GM13976 (cell line): Measurements from ENCODE around the gene UGT2B7.

Experiments used
- DNase-seq: peaks from one replicate; pipeline ENCODE4 v3.0.0; 2012; ENCODE audit warnings: low spot score
- in situ Hi-C: fragments of 300-500 bp; cut with MboI; formaldehyde crosslinking; loops from one replicate; pipeline ENCODE4 v1.12.0; 2022; ENCODE audit warnings: low sequenced_read_pairs, mixed read lengths, inconsistent platforms; ENCODE audit not compliant: unreplicated experiment
- TF ChIP-seq, protein P1 (sequence below): IDR thresholded peaks from 2 replicates; pipeline ENCODE4 v1.5.1; 2012; ENCODE audit warnings: borderline replicate concordance, mild to moderate bottlenecking; ENCODE audit not compliant: insufficient read depth; ENCODE audit errors: extremely low read depth, missing control alignments, control extremely low read depth

UGT2B7 gene

DNA sequence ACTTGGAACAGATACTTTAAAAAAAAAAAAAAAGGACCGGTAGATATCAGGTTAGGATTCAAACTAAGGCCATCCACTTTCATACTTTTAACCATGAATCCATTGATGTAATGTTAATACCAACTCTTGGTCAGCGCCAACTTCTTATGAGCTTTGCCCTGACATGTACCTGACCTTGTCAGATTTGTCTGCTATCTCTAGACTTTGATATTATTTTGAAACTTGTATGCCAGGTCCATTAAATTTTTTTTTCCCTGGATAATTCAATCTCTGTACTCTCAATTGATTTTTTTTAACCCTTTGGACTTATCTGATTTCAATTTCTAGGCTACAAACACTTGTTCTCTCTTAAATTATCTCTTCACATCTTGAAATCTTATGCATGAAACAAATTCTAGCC, 27.2 kb upstream of the UGT2B7 start:
- TF ChIP-seq, protein P1, sequence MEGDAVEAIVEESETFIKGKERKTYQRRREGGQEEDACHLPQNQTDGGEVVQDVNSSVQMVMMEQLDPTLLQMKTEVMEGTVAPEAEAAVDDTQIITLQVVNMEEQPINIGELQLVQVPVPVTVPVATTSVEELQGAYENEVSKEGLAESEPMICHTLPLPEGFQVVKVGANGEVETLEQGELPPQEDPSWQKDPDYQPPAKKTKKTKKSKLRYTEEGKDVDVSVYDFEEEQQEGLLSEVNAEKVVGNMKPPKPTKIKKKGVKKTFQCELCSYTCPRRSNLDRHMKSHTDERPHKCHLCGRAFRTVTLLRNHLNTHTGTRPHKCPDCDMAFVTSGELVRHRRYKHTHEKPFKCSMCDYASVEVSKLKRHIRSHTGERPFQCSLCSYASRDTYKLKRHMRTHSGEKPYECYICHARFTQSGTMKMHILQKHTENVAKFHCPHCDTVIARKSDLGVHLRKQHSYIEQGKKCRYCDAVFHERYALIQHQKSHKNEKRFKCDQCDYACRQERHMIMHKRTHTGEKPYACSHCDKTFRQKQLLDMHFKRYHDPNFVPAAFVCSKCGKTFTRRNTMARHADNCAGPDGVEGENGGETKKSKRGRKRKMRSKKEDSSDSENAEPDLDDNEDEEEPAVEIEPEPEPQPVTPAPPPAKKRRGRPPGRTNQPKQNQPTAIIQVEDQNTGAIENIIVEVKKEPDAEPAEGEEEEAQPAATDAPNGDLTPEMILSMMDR = no peak
- DNase-seq = no peak
- in situ Hi-C loops = no loop called here

DNA sequence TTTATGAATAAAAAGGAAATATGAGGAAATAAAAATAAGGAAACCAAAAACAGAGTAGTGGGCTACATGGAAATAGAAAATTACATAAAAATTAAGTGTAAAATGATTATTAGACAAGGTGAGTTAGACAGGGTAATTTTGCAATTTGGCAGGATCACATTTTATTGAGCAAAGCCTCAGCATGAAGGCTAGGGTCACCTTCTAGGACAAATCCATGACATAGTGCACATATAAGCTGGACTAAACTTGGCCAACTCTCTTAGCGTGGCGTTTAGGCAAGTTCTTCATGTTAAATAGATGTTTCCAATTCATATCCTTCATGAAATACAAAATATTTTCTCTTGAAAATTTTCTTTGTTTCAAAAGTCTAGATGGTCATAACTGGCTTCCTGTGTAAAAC, 25.7 kb upstream of the UGT2B7 start:
- in situ Hi-C loops = no loop called here
- no peak for DNase-seq
- TF ChIP-seq, protein P1 = no peak

DNA sequence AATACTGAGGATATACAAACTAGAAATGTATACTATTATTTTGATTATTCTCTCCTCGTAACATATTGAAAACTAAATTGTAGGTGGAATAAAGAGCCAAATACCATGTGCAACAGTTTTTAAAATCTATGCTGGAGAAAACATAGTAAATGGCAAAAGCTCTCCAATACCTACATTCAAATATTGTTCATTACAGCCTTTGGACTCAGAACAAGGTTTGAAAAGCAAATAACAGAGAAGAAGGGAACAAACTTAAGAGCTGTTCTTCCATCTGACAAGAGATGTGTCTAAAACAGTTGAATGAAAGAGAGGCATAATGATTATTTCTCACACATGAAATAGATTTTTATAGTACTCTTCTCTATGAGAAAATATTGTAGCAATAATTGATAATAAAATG, 25.0 kb upstream of the UGT2B7 start:
- in situ Hi-C loops = no loop called here
- TF ChIP-seq, protein P1 = no peak

DNA sequence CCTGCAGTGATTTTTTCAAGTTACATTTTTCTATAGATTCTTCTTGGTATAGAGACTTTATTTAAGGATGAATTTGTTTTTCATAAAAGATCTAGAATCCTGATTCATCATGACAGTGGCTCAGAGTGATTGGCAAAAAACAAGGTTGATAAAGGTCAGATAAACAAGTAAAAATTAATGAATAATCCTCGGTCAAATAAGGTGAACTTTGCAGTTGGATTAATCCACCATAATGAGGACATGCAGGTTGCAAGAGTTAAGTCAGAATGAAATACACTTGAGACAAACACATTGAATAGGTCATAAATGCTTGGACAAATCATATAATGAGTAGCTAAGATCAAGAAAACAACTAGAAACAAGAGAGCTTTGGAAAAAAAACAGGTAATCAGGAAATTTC, 22.9 kb upstream of the UGT2B7 start:
- in situ Hi-C loops = no loop called here
- TF ChIP-seq, protein P1 = no peak
- no peak for DNase-seq

More for the DNA sequence above, 25.0 kb upstream of the UGT2B7 start:
- DNase-seq = no peak

DNA sequence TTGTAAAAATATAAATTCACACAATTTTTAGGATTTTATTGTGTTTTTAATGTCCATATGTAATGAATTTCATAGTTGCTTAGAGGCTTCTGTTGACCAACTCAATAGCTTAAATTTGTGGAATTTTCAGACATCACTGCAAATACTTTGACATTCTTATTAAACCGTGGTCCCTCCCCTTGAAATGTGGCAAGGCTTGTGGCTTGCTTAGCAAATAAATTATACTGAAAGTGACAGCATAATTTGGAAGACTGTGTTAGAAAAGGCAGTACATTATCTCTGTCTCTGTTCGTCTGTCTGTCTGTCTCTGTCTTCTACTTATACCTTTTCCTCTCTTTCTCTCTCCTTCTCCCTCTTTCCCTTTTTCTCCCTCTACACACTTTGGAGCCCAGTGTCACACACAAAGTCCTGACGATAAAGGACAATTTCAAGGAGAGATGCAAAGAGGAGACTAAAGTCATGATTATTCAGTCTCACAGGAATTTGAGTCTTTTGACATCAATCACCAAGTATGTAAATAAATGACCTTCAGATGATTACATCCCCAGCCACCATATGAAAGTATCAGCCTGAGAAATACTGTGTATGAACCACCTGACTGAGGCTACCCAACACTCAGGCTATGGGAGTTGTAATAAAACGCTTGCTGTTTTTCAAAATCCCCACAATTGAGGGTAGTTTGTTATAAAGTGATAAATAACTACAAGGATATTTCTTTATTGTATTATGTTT, 21.0 kb upstream of the UGT2B7 start:
- in situ Hi-C loops = no loop called here
- no peak for DNase-seq
- TF ChIP-seq, protein P1 = no peak

DNA sequence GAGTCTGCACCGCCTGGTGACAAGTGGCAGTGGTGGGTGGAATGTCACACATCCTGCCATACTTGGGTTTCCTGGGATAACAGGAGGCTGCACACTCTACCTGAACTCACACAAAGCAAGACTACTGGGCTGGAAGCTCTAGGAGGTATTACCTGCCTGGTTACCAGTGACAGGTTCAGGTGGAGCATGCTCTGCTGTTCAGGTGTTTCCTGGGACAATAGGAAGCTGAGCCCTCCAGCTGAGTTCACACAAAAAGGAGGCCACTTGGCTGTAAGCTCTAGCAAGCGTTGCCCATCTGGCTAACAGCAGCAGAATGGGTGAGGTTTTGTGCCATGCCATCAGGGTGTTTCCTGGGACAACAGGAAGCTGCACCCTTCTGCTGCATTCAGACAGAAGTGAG, 17.4 kb upstream of the UGT2B7 start:
- TF ChIP-seq, protein P1 = no peak
- in situ Hi-C loops = no loop called here
- DNase-seq = no peak
